GM21717 (cell line): ENCODE results near the gene PCDHB11.
"Not testable (repeated sequence)": the region's sequence is repeated elsewhere in the genome, so short reads cannot be mapped to it uniquely, and the experiment has no call there.

ENCODE experiments used
- ATAC-seq: cut with Tn5 transposase; IDR thresholded peaks from one replicate; pipeline ENCODE4 v1.9.1; 2021; ENCODE audit warnings: mild to moderate bottlenecking, moderate library complexity; ENCODE audit not compliant: unreplicated experiment

Gene PCDHB11

DNA sequence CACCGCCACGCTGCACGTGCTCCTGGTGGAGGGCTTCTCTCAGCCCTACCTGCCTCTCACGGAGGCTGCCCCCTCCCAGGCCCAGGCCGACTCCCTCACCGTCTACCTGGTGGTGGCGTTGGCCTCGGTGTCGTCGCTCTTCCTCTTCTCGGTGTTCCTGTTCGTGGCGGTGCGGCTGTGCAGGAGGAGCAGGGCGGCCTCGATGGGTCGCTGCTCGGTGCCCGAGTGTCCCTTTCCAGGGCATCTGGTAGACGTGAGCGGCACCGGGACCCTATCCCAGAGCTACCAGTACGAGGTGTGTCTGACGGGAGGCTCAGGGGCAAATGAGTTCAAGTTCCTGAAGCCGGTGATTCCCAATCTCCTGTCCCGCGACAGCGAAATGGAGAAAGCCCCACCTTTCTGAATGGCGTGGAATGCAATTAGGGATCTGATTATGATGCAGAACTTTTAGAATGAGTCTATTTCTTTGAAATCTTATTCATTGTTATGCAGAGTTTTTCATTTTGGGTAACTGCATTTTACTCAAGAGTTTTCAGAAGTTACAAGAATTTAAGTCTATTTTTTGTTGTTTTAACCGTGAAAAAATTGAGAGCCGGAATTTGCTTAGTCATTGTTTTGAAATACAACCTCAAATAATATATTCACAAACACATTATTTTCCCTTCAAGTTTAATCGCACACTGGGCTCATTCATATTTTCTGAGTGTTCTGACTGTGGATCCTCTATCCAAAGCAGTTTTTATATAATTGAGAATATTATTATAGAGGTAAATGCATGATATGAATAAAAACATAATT lies 37.3 kb downstream of the PCDHB11 start:
- no peak for ATAC-seq

DNA sequence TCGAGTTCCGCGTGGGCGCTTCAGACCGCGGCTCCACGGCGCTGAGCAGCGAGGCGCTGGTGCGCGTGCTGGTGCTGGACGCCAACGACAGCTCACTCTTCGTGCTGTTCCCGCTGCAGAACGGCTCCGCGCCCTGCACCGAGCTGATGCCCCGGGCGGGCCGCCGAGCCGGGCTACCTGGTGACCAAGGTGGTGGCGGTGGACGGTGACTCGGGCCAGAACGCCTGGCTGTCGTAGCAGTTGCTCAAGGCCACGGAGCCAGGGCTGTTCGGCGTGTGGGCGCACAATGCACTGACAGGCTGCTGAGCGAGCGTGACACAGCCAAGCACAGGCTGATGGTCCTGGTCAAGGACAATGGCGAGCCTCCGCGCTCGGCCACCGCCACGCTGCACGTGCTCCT lies 42.1 kb downstream of the PCDHB11 start:
- no peak for ATAC-seq

DNA sequence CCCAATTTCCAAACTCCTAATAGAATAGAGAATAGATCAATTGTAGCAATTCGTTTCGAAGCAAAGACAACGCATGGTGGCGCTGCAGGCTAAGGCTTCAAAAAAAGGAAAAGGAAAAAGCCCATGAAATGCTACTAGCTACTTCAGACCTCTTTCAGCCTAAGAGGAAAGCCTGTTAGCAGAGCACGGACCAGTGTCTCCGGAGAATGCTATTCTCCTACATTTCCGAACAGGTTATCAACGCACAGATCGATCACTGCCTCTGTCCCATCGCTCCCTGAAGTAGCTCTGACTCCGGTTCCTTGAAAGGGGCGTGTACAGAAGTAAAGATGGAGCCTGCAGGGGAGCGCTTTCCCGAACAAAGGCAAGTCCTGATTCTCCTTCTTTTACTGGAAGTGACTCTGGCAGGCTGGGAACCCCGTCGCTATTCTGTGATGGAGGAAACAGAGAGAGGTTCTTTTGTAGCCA lies 45.9 kb downstream of the PCDHB11 start, which contains the start of gene PCDHB15:
Gene PCDHB15 (plus strand): TSS at position 146 of the 468 bp plus-strand sequence. CDS start 184 bp downstream, at position 330.
- ATAC-seq = no peak

DNA sequence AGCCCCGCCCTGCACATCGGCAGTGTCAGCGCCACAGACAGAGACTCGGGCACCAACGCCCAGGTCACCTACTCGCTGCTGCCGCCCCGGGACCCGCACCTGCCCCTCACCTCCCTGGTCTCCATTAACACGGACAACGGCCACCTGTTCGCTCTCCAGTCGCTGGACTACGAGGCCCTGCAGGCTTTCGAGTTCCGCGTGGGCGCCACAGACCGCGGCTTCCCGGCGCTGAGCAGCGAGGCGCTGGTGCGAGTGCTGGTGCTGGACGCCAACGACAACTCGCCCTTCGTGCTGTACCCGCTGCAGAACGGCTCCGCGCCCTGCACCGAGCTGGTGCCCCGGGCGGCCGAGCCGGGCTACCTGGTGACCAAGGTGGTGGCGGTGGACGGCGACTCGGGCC lies 47.5 kb downstream of the PCDHB11 start:
- not testable (repeated sequence) for ATAC-seq

- ATAC-seq = not testable (repeated sequence)
These were observed 48.0 kb downstream of the PCDHB11 start for GRCh38 chr5:141247434-141247833.

DNA sequence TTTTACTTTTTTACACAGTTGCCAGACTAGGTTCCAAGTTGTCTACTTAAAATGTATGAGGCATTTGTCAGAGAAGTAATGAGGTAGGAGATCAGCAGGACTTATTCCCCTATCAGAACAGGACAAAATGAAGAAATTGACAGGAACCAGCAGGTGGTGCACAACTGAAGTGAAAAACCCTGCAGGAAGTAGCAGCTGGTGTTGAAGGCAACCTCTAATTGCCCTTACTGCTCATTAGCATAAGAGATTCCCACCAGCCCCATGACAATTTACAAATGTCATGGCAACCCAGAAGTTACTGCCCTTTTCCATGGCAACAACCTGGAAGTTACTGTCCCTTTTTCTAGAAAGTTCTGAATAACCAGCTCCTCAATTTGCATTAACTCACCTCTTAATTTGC lies 51.1 kb downstream of the PCDHB11 start:
- no peak for ATAC-seq
